OCI-LY7 (cell line): ENCODE measurements around the gene PRSS50.

ENCODE experiments used
- EZH2phosphoT487 ChIP-seq: fragments of 200-600 bp; sonication (generic); IDR thresholded peaks from 2 replicates; pipeline ENCODE4 v1.6.1; 2018; ENCODE audit warnings: low read depth, borderline replicate concordance, mild to moderate bottlenecking, mixed run types, antibody characterized with exemption, low read length, moderate library complexity, mixed read lengths
- TF ChIP-seq, protein P1 (sequence below): fragments of 200-600 bp; sonication (generic); conservative IDR thresholded peaks from 2 replicates; pipeline ENCODE4 v1.5.1; 2014; ENCODE audit warnings: mild to moderate bottlenecking, antibody characterized with exemption, low read length, moderate library complexity, mixed read lengths

- TF ChIP-seq, protein P1, sequence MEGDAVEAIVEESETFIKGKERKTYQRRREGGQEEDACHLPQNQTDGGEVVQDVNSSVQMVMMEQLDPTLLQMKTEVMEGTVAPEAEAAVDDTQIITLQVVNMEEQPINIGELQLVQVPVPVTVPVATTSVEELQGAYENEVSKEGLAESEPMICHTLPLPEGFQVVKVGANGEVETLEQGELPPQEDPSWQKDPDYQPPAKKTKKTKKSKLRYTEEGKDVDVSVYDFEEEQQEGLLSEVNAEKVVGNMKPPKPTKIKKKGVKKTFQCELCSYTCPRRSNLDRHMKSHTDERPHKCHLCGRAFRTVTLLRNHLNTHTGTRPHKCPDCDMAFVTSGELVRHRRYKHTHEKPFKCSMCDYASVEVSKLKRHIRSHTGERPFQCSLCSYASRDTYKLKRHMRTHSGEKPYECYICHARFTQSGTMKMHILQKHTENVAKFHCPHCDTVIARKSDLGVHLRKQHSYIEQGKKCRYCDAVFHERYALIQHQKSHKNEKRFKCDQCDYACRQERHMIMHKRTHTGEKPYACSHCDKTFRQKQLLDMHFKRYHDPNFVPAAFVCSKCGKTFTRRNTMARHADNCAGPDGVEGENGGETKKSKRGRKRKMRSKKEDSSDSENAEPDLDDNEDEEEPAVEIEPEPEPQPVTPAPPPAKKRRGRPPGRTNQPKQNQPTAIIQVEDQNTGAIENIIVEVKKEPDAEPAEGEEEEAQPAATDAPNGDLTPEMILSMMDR, result no peak
- TF ChIP-seq EZH2phosphoT487, result no peak
Observed at GRCh38 chr3:46764206-46764605, 46.5 kb upstream of the PRSS50 start.
